Sigmoid colon (tissue), 7 donors: ENCODE results near the gene PRKCA. TPM values are rescaled to one million over a fixed set of nuclear protein-coding genes. Genes with fewer than 3 reads are reported as not detected.

Experiments used
- DNase-seq: peaks from one replicate; pipeline ENCODE4 v3.0.0-alpha.2; 2019
- H3K27ac ChIP-seq, 4 donors: fragments of 200-600 bp; sonication (generic); one replicate each; pipeline ENCODE4 v1.5.1; 2016 to 2019; ENCODE audit warnings: mild to moderate bottlenecking in 1 of 4
- H3K27me3 ChIP-seq, 3 donors: fragments of 200-600 bp; sonication (generic); one replicate each; pipeline ENCODE4 v1.5.1; 2019; ENCODE audit warnings: mild to moderate bottlenecking in 1 of 3
- H3K36me3 ChIP-seq, 4 donors: fragments of 200-600 bp; sonication (generic); one replicate each; pipeline ENCODE4 v1.5.1; 2016 to 2019
- H3K4me1 ChIP-seq, 4 donors: fragments of 200-600 bp; sonication (generic); one replicate each; pipeline ENCODE4 v1.5.1; 2017 to 2019
- H3K4me3 ChIP-seq, 4 donors: fragments of 200-600 bp; sonication (generic); one replicate each; pipeline ENCODE4 v1.5.1; 2017 to 2019; ENCODE audit warnings: mild to moderate bottlenecking in 2 of 4, moderate library complexity in 1 of 4
- H3K9me3 ChIP-seq, 4 donors: fragments of 200-600 bp in 3 of 4; sonication (generic) in 3 of 4; one replicate each; pipeline versions ENCODE4 v1.5.1 to v1.6.1; 2013 to 2019
- EP300 ChIP-seq, 4 donors: sonication (generic); formaldehyde crosslinking; IDR thresholded peaks; one replicate each; pipeline ENCODE4 v1.6.1; 2017; ENCODE audit warnings: antibody characterized with exemption in 4 of 4
- POLR2A ChIP-seq, 2 donors: fragments of 450-650 bp; IDR thresholded peaks; one replicate each; pipeline ENCODE4 v1.6.1; 2016; ENCODE audit warnings: antibody characterized with exemption in 2 of 2, mild to moderate bottlenecking in 2 of 2, moderate library complexity in 2 of 2
- POLR2AphosphoS5 ChIP-seq, 4 donors: sonication (generic); formaldehyde crosslinking; IDR thresholded peaks; one replicate each; pipeline ENCODE4 v1.6.1; 2017; ENCODE audit warnings: antibody characterized with exemption in 4 of 4
- WGBS, 2 donors: extraction: QIAGEN DNeasy Blood & Tissue Kit; methylation state at CpG; one replicate each; pipeline ENCODE4 v1.1.7; 2013; 5-methylcytosine and 5-hydroxymethylcytosine counted together
- intact Hi-C: fragments of 100-400 bp; cut with DNase I; formaldehyde crosslinking; loops from one replicate; pipeline ENCODE4 v1.15.1; 2023
- polyA plus RNA-seq, 3 donors: library from polyadenylated mRNA; stranded (reverse); fragments of 200-250 nt; gene quantifications; one replicate each; pipeline ENCODE4 v1.2.3, GENCODE V29; 2013
- total RNA-seq, 4 donors: library from RNA; depleted of rRNA; stranded (reverse); fragments of >200 nt; gene quantifications; one replicate each; pipeline ENCODE4 v1.1.0, GENCODE V29; 2016
- TF ChIP-seq, protein P1 (sequence below), 4 experiments: fragments of 450-650 bp in 3 of 4; fragments of 200-600 bp in 1 of 4; IDR thresholded peaks; one replicate each; pipeline ENCODE4 v1.5.1; 2016 to 2019; ENCODE audit warnings: antibody characterized with exemption in 4 of 4, mild to moderate bottlenecking in 3 of 4, moderate library complexity in 2 of 4
- donor health status: healthy with polysubstance abuse.
- donor health status: Bipolar disorder and iron deficiency.
- donor health status: healthy.

Gene PRKCA
- total and polyA plus RNA-seq, 7 donors, result 6.6 to 58.4 (median 42.6) TPM

DNA sequence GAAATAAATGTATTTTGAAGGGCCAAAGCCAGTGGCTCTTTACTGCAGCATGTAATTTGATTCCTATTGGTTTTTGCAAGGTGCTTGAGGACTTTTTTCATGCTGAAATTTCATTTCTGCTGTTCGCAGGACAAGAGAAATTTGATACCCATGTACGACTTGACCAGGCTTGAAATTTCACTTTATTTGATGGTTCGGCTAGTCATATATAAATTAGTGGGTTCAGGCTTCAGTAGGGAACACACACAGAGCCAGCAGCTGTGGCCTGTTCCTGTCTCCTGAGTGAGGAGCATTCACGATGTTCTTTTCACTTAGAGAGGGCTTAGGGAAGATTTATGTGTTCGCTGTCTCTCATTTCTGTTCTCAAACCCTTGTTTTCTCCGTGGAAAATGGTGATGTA is 274.1 kb downstream of the PRKCA start:
- H3K4me1 ChIP-seq, result peaks cover 0 to 31% (median 24%) of the 10 kb centered on the region in 4 donors
- H3K4me3 ChIP-seq, result no peak overlapping the region
- no peak for TF ChIP-seq POLR2AphosphoS5 (IDR thresholded peaks at IDR 0.05)
- TF ChIP-seq POLR2A (IDR thresholded peaks at IDR 0.05), result no peak
- TF ChIP-seq EP300 (IDR thresholded peaks at IDR 0.05), result no peak
- TF ChIP-seq, protein P1, sequence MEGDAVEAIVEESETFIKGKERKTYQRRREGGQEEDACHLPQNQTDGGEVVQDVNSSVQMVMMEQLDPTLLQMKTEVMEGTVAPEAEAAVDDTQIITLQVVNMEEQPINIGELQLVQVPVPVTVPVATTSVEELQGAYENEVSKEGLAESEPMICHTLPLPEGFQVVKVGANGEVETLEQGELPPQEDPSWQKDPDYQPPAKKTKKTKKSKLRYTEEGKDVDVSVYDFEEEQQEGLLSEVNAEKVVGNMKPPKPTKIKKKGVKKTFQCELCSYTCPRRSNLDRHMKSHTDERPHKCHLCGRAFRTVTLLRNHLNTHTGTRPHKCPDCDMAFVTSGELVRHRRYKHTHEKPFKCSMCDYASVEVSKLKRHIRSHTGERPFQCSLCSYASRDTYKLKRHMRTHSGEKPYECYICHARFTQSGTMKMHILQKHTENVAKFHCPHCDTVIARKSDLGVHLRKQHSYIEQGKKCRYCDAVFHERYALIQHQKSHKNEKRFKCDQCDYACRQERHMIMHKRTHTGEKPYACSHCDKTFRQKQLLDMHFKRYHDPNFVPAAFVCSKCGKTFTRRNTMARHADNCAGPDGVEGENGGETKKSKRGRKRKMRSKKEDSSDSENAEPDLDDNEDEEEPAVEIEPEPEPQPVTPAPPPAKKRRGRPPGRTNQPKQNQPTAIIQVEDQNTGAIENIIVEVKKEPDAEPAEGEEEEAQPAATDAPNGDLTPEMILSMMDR (IDR thresholded peaks at IDR 0.05), result no peak
- H3K36me3 ChIP-seq, result no peaks in the 10 kb centered on the region
- intact Hi-C loops, result no loop called here
- no peaks in the 10 kb centered on the region for H3K27me3 ChIP-seq
- no peak for DNase-seq
- no peaks in the 10 kb centered on the region for H3K9me3 ChIP-seq
- no peak overlapping the region for H3K27ac ChIP-seq
- WGBS, 2 donors, result 78 to 82% methylated on average over 6 of the region's 6 CpGs

DNA sequence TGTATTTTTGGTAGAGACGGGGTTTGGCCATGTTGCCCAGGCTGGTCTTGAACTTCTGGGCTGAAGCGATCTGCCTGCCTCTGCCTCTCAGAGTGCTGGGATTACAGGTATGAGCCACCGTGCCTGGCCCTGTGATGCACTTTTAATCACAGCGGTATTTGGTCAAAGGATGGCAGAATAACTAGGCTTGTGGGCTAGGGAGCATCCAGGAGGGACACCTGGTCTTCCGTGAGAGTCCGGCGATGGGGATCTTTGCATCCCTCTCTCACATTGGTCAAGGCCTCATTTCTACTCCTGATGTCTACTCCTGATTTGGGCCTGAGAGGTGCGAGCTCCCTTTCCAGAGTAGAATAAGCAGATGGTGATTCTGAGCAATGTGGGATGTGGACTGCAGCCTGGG is 274.6 kb downstream of the PRKCA start:
- TF ChIP-seq POLR2A (IDR thresholded peaks at IDR 0.05), result no peak
- TF ChIP-seq, protein P1 (IDR thresholded peaks at IDR 0.05), result no peak
- TF ChIP-seq EP300 (IDR thresholded peaks at IDR 0.05), result no peak
- no peak for TF ChIP-seq POLR2AphosphoS5 (IDR thresholded peaks at IDR 0.05)
- H3K27me3 ChIP-seq, result no peaks in the 10 kb centered on the region
- no peaks in the 10 kb centered on the region for H3K36me3 ChIP-seq
- peaks cover 0 to 34% (median 29%) of the 10 kb centered on the region in 4 donors for H3K4me1 ChIP-seq
- H3K4me3 ChIP-seq, result no peak overlapping the region
- intact Hi-C loops, result no loop called here
- WGBS, 2 donors, result 85 to 97% methylated on average over 8 of the region's 8 CpGs
- no peaks in the 10 kb centered on the region for H3K9me3 ChIP-seq
- DNase-seq, result no peak
- H3K27ac ChIP-seq, result no peak overlapping the region

DNA sequence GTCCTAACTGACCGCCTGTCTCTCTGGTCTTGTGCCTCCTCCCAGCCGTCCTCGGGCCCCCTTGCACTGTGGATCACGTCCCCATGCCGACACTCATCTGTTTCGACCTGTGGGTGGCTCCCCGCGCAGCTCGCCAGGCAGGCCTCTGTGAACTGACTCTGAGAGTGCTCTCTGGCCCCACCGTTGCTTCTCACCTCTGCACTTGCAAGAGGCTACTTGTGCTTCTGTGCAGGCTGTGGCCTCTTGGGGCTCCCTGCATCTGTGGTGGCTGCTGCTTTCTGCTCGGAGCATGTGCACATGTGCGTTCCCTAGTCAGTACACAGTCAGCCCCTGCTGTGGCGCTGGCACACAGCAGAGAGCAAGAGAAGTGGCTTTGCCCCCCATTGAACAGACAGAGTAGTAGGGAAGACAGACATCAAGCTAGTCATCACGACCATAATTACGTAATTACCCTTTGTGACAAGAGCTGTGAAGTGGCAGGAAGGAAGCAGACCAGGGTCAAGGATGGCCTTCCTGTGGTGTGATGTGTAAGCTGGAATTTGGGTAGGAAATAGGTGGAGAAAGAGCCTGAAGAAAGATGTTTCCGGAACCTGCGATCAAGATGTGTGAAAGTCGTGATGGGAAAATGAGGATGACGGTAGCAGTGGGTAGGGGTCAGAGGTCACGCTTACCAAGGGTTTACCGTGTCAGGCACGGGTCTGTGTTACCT is 276.5 kb downstream of the PRKCA start:
- TF ChIP-seq POLR2A (IDR thresholded peaks at IDR 0.05), result no peak
- 87 to 88% methylated on average over 22 of the region's 22 CpGs for WGBS, 2 donors
- DNase-seq, result no peak
- H3K4me3 ChIP-seq, result no peak overlapping the region
- peaks cover 0 to 51% (median 43%) of the 10 kb centered on the region in 4 donors for H3K4me1 ChIP-seq
- H3K27ac ChIP-seq, result peak overlapping the region; percentile 60 to 71 (median 66)
- no peaks in the 10 kb centered on the region for H3K27me3 ChIP-seq
- no peaks in the 10 kb centered on the region for H3K36me3 ChIP-seq
- no peaks in the 10 kb centered on the region for H3K9me3 ChIP-seq
- intact Hi-C loops, result no loop called here

GRCh38 chr17:66579556-66579955 is 277.1 kb downstream of the PRKCA start:
- H3K4me1 ChIP-seq, result peaks cover 0 to 53% (median 48%) of the 10 kb centered on the region in 4 donors
- TF ChIP-seq POLR2AphosphoS5 (IDR thresholded peaks at IDR 0.05) (no peak), EP300 (IDR thresholded peaks at IDR 0.05) (no peak), POLR2A (IDR thresholded peaks at IDR 0.05) (no peak)
- TF ChIP-seq, protein P1 (IDR thresholded peaks at IDR 0.05), result no peak
- 87% methylated on average over 4 of the region's 4 CpGs for WGBS, 2 donors
- DNase-seq, result no peak
- H3K27me3 ChIP-seq, result no peaks in the 10 kb centered on the region
- no peak overlapping the region for H3K4me3 ChIP-seq
- H3K36me3 ChIP-seq, result no peaks in the 10 kb centered on the region
- intact Hi-C loops, result no loop called here
- peak overlapping the region; percentile 60 to 71 (median 66) for H3K27ac ChIP-seq
- no peaks in the 10 kb centered on the region for H3K9me3 ChIP-seq

DNA sequence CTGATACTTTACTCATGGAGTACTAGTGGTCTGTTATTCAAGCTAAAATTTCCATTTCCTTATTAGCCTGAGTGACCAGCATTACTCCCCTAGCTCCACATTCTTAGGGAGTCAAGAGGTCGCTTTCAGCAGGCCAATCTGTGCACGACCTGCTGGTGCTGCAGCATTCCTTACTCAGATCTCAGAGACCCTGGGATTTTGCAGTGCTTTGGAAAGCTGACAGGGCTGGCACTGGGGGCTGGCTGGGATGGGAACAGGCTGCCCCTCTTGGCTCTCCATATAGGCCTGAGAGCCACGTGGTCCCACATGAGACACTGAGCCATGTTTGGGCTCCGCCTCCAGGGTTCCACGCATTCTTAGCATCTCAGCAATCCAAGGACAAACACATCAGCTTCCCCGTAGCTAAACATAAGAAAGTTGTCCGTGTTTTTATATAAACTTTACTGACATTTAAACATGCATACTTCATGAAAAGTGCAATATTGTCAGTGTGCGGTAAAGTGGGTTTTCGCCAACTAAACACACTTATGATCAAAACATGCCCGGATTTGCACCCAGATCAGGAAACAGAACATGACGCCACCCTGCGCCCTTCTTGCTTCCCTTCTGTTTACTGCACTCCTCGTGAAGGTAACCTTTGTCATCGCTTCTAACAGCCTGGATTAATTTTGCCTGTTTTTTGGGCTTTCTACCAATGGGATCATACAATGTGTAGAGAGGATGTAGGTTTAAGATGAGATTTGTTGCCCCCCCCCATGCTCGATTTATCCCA is 278.0 kb downstream of the PRKCA start:
- TF ChIP-seq POLR2AphosphoS5 (IDR thresholded peaks at IDR 0.05), result no peak
- TF ChIP-seq, protein P1 (IDR thresholded peaks at IDR 0.05), result no peak
- no peak for TF ChIP-seq POLR2A (IDR thresholded peaks at IDR 0.05)
- no peak for TF ChIP-seq EP300 (IDR thresholded peaks at IDR 0.05)
- 67 to 74% methylated on average over 15 of the region's 15 CpGs for WGBS, 2 donors
- intact Hi-C loops, result no loop called here
- peaks cover 0 to 54% (median 48%) of the 10 kb centered on the region in 4 donors for H3K4me1 ChIP-seq
- H3K27me3 ChIP-seq, result no peaks in the 10 kb centered on the region
- H3K27ac ChIP-seq, result peak overlapping the region; percentile 60 to 71 (median 66)
- no peaks in the 10 kb centered on the region for H3K9me3 ChIP-seq
- H3K4me3 ChIP-seq, result no peak overlapping the region
- peak; percentile 79 for DNase-seq
- H3K36me3 ChIP-seq, result no peaks in the 10 kb centered on the region
